Daoy (cell line): ENCODE results near the gene PARN. TPM values are rescaled to one million over a fixed set of nuclear protein-coding genes. Genes with fewer than 3 reads are reported as not detected.
A peak's percentile ranks its signal among the peaks of the same experiment; 100 is the strongest.
"Not testable (repeated sequence)": the region's sequence is repeated elsewhere in the genome, so short reads cannot be mapped to it uniquely, and the experiment has no call there.

ENCODE experiments used
- DNase-seq: peaks from one replicate; pipeline ENCODE4 v3.0.0-alpha.2; 2015; ENCODE audit warnings: low read depth
- total RNA-seq: library from RNA; depleted of rRNA; stranded (reverse); fragments of >200 nt; shearing (Covaris generic); gene quantifications from 2 replicates; pipeline ENCODE4 v1.2.3, GENCODE V29; 2014

PARN gene
- total RNA-seq, 1 experiment from 2014 or later = 51.1 TPM

DNA sequence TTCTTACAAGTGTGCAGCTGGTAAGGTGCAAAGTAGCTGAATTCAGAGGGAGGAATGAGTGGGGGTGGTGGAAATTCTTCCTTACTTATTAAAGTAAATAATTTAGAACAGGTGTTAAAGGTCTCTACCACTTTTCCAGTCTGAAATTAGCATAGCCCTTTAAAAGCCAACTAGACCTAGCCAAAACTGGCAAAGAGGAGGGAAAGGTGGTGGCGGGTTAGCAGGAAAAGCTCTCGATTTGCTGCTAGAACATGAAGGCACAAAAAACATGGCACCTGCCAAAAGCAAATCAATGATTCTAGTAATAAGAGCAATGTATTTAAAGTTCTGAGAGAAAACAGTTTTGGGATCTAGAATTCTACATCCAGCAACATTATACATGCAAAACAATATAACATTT lies 157.7 kb downstream of the PARN start:
- DNase-seq = no peak

DNA sequence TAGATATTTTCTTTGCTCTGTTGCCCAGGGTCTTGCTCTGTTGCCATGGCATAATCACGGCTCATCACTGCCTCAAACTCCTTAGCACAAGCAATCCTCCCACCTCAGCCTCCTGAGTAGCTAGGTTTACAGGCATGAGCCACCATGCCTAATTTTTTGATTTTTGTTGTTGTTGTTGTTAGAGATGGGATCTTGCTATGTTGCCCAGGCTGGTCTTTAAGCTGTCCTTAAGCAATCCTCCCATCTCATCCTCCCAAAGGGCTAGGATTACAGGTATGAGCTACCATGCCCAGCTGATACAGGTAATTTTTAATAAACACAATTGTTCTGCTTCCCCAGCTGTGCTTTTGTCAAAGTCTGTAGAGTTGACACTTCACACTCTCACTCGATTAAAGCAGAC lies 159.3 kb downstream of the PARN start:
- no peak for DNase-seq

DNA sequence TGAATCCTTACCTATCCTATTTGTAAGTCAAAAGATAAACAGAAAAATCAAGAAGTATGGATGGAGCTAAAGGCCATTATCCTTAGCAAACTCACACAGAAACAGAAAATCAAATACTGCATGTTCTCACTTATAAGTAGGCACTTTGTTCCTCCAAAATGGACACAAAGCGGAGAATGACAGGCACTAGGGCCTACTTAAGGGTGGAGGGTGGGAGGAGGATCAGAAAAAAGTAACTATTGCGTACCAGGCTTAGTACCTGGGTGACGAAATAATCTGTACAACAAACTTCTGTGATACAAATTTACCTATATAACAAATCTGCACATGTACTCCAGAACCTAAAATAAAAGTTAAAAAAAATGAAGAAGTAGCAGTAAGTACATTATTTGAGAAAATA lies 164.3 kb downstream of the PARN start:
- no peak for DNase-seq

DNA sequence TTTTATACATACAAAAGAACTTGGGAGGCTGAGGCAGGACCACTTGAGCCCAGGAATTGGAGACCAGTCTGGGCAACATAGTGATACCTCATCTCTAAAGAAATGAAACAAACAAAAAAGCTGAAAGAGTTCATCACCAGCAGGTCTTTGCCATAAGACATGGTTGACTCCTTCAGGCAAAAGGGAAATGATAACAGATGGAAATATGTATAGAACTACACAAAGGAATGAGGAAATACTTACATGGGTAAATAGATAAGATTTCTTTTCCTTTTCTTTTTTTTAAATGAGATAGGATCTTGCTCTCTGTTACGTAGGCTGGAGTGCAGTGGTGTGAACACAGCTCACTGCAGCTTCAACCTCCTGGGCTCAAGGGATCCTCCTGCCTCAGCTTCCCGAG lies 165.3 kb downstream of the PARN start:
- no peak for DNase-seq

DNA sequence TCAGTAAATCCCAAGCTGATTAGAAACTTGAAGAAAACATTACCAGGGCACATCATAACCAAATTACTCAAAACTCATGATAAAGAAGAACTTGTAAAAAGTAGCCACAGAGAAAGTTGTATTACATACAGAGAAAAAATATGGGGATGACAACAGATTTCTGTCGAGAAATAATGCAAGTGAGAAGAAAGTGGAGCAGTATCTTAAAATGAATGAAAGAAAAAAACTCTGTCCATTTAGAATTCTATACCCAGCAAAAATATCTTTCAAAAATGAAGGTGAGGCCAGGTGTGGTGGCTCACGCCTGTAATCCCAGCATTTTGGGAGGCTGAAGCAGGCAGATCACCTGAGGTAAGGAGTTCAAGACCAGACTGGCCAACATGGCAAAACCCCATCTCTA lies 165.9 kb downstream of the PARN start:
- no peak for DNase-seq

DNA sequence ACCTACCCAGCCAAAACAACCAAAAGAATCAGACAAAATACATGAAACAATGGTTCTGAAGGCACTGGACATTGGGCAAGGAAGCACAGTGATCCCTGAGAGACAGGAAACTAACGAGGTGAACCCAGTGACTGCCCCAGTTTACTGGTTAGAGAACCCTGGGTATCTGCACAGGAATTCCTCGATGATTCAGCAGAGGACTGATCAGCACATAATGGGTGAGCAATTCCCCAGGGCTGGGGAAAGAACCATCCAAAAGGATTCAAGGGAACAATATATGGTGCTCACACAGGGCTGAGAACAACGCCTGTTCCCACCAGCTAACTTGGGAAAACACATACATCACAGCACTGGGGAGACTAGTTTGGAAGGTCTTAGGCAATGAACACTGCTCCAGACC lies 167.2 kb downstream of the PARN start:
- DNase-seq = peak; percentile 14

DNA sequence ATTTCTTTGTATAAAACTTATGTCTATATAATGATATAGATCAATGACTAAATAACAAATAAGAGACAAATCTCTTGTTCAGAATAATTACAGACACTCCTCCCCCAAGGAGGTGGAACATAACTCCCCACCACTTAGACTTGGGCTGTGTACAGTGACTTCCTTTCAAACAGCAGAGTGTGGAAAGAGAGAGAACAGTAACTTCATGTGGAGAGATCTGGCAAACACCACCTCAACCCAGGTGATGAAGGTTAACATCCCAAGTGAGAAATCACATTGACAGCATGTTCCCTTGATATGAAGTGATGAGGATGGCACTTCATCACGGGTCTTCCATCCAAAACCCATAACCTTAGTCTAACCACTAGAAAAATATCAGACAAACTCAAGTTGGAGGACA lies 169.3 kb downstream of the PARN start:
- DNase-seq = no peak

GRCh38 chr16:14458576-14458975 lies 171.5 kb downstream of the PARN start:
- no peak for DNase-seq

- DNase-seq = peak; percentile 20
These were observed 173.1 kb downstream of the PARN start for GRCh38 chr16:14456793-14457481.

DNA sequence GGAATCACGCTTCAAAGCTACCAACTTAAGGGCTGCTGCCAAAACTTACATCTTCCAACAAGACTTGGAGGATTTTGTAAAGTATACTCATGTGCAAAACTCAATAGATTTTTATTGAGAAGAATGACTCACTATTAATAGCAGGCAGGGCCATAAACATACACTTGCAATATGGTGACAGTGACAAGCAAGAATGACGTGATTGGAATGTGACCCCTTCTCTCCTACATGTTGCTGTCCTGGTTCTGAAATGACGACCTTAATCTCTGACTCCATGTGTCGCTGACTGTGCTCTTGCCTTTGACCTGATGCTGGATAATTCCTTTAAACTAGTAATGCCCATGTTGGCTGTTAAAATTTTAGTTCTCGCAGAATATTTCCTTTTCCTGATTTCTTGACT lies 174.5 kb downstream of the PARN start:
- DNase-seq = no peak

DNA sequence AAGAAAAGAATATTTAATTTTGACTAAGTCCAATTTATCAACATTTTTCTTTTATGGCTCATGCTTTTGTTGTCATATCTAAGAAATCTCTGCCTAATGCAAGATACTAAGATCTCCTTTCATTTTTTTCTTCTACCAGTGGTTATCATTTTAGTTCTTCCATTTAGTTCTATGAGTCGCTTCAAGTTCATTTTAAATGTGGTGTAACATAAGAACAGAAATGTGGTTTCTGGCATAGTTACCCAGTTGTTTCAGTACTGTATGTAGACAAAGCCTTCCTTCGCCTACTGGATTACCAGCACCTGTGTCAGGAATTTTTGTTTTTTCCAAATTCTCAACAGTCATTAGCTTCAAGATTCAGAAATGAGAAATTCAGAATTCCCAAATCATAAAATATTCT lies 175.7 kb downstream of the PARN start:
- no peak for DNase-seq

- no peak for DNase-seq
These were observed 178.0 kb downstream of the PARN start for GRCh38 chr16:14452066-14452465.

GRCh38 chr16:14450846-14451245 lies 179.2 kb downstream of the PARN start:
- DNase-seq = no peak

DNA sequence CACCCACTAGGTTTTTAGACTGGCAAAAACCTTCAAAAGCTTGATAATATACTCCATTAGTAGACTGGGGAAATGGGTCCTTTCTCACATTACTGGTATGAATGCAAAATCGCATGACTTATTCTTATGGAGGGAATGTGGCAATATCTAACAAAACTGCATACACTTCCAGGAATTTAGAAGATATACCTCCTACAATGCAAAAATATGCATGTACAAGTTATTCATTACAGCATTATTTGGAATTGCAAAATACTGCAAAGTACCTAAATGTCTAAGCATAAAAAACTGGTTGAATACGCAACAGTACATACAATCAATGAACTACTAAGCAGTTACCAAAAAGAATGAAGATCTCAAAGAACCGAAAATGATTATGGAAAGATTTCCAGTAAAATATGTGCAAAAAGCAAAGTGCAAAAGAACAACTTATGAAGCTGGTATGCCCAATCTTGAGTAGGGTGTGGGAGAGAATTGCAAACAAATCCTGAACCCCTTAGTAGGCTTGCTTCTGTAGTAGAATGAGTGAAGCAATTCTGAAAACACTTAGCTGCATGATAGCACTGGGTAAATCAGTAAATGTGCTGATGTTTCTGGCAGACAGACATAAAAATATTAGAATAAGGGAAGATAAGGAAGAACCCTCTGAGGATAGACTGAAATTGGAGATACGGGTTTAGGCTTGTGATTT lies 180.1 kb downstream of the PARN start:
- no peak for DNase-seq

DNA sequence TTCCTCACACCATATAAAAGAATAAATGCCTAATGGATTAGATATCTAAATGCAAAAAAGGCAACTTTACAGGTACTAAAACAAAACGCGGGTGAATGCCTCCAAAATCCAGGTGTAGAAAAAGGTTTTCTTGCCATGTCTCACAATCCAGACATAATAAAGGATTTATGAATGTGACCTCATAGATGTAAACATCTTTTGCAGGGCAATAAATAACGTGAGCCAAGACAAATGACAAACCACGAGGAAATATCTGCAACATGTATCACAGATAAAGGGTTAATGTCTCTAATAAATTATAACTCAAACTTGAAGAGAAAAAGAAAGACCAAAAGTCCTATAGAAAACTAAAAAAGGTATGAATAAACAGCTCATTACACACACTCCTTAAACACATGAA lies 180.7 kb downstream of the PARN start:
- DNase-seq = no peak

DNA sequence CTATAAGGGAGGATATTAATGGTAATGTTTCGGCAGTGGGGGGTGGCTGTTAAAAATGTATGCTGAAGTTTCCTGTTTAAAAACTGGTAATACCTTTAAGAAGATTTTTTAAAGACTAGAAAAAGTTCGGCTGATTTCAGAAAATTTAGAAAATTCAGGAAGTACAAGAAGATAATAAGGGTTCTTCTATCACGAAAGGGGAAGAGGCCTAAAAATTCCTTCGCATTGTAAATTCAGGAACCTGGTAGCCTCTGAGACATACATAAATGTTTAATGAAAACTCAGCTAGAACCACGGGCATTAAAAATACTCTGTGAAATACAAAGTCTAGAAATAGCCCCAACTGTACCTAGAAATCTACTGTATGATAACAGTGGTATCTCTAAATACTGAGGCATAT lies 181.2 kb downstream of the PARN start:
- DNase-seq = no peak

DNA sequence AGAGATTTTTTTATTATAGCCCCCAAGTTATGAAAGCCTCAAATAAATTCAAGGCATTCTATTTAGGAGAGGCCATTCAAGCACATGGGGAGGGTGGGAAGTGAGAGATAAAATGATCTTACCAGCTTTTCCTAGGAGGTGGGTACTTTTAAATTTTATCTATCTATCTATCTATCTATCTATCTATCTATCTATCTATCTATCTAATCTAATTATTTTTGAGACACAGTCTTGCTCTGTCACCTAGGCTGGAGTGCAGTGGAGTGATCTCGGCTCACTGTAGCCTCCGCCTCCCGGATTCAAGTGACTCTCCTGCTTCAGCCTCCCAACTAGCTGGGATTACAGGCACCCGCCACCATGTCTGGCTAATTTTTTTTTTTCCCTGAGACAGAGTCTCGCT lies 182.3 kb downstream of the PARN start:
- no peak for DNase-seq

DNA sequence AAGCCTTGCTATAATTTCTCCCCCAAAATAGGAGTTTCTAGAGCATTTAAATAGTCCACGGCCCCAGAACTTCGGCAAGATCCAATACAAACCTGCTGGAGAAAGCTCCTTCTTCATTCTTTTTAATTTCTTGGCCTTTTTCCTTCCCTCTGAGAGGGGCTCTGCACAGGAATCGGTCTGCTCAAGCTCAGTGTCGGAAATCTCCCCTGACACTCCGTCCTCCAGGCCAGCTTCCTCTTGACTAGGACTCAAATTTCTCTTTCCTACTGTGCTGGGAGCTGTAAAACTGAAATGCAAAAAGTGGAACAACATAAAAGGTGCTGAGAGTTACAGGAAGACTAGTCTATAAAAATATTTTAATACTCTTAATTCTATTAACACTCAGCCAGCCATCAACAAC lies 183.3 kb downstream of the PARN start:
- DNase-seq = no peak

DNA sequence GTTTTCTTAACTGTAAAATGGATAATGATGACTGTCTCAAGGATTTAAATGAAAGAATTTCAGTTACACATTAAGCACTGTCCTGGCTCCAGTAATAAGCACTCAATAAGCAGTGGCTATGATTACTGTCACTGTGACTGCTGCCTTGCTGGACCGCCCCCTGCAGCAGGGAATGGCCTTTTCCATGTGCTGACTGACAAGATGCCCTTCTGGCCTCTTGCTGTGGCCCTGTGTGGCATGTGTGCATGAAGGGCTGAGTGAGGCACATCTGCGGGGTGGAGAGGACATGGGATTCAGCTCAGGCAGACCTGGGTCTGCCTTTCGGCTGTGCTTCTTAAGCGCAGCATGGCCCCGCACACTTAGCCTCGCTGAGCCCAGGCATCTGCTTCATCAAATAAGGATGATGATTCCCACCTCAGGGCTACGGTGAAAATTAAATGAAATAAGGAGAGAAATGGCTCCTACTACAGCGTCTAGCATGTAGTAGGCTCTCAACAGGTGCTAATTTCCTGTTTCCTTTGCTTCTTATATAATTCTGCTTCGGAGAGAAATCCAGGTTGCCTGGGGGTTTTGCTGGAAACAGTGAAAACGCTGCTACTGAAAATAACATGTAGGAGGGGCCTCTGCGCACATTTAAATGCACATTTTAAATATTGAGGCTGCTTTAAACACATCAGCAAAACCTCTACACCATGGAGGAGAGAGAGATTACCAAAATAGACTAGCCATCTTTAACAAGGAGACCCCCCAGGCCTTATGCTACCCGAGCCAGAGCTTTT lies 183.9 kb downstream of the PARN start:
- no peak for DNase-seq

- DNase-seq = no peak
These were observed 184.9 kb downstream of the PARN start for GRCh38 chr16:14444979-14445810.

- not testable (repeated sequence) for DNase-seq
These were observed 188.5 kb downstream of the PARN start for GRCh38 chr16:14441533-14441932.

- no peak for DNase-seq
These were observed 191.8 kb downstream of the PARN start for GRCh38 chr16:14438256-14438655.
